HepG2 (cell line): Measurements from ENCODE around the gene VKORC1. TPM values are rescaled to one million over a fixed set of nuclear protein-coding genes. Genes with fewer than 3 reads are reported as not detected.

Source experiments
- GABPA ChIP-seq, 2 experiments: IDR thresholded peaks; 2 replicates each; pipeline ENCODE4 v1.6.1; 2011 to 2016; ENCODE audit warnings: low read depth in 2 of 2, low read length in 1 of 2, missing biosample characterization in 1 of 2, missing genetic modification characterization in 1 of 2
- HDAC2 ChIP-seq: sonication (generic); formaldehyde crosslinking; IDR thresholded peaks from 2 replicates; pipeline ENCODE4 v1.4.0; 2020; ENCODE audit warnings: missing genetic modification reagents
- SNAI1 ChIP-seq: sonication (generic); formaldehyde crosslinking; IDR thresholded peaks from 2 replicates; pipeline ENCODE4 v1.5.0; 2020; ENCODE audit warnings: mild to moderate bottlenecking, missing genetic modification reagents, borderline replicate concordance
- ZNF256 ChIP-seq: sonication (generic); formaldehyde crosslinking; conservative IDR thresholded peaks from 2 replicates; pipeline ENCODE4 v1.4.0; 2020; ENCODE audit warnings: missing genetic modification reagents
- ZNF30 ChIP-seq: sonication (generic); formaldehyde crosslinking; IDR thresholded peaks from 2 replicates; pipeline ENCODE4 v1.5.0; 2020; ENCODE audit warnings: mild to moderate bottlenecking, missing genetic modification reagents
- ZNF337 ChIP-seq: sonication (generic); formaldehyde crosslinking; IDR thresholded peaks from 2 replicates; pipeline ENCODE4 v1.5.1; 2020; ENCODE audit warnings: missing genetic modification reagents, low read depth, mild to moderate bottlenecking, borderline replicate concordance
- ZNF33A ChIP-seq: sonication (generic); formaldehyde crosslinking; IDR thresholded peaks from 2 replicates; pipeline ENCODE4 v1.5.1; 2020; ENCODE audit warnings: missing genetic modification reagents, mild to moderate bottlenecking, moderate library complexity, borderline replicate concordance
- ZNF567 ChIP-seq: sonication (generic); formaldehyde crosslinking; IDR thresholded peaks from 2 replicates; pipeline ENCODE4 v1.8.1; 2023; ENCODE audit warnings: mild to moderate bottlenecking, missing genetic modification reagents, borderline replicate concordance
- ZNF616 ChIP-seq: sonication (generic); formaldehyde crosslinking; IDR thresholded peaks from 2 replicates; pipeline ENCODE4 v1.5.0; 2020; ENCODE audit warnings: low read depth, mild to moderate bottlenecking, missing genetic modification reagents
- ZNF652 ChIP-seq: IDR thresholded peaks from 2 replicates; pipeline ENCODE4 v1.6.1; 2016; ENCODE audit warnings: low read depth, borderline replicate concordance
- ZNF775 ChIP-seq: sonication (generic); formaldehyde crosslinking; IDR thresholded peaks from 2 replicates; pipeline ENCODE4 v1.4.0; 2020; ENCODE audit warnings: missing genetic modification reagents, mild to moderate bottlenecking, moderate library complexity, borderline replicate concordance
- ZNF878 ChIP-seq: sonication (generic); formaldehyde crosslinking; IDR thresholded peaks from 2 replicates; pipeline ENCODE4 v1.8.1; 2023; ENCODE audit warnings: mild to moderate bottlenecking, missing genetic modification reagents, moderate library complexity
- ZSCAN20 ChIP-seq: sonication (generic); formaldehyde crosslinking; IDR thresholded peaks from 2 replicates; pipeline ENCODE4 v1.4.0; 2020; ENCODE audit warnings: missing genetic modification reagents, mild to moderate bottlenecking, borderline replicate concordance
- polyA plus RNA-seq, 8 experiments: library from polyadenylated mRNA; depleted of rRNA in 3 of 8; stranded (reverse) in 7 of 8; unstranded in 1 of 8; fragments of >200 nt; fragmentation: Illumina TruSeq in 4 of 8; extraction: Trizol in 4 of 8; gene quantifications; 2 replicates each; pipeline versions ENCODE4 v1.2.1 to v1.2.3, GENCODE V29; 2011 to 2016; ENCODE audit warnings: low read depth in 4 of 8, missing spikeins in 1 of 8, mixed read lengths in 1 of 8; ENCODE audit not compliant: insufficient read depth in 1 of 8
- total RNA-seq, 5 experiments: library from RNA; depleted of rRNA; stranded (reverse); fragments of >200 nt; fragmentation: Illumina TruSeq; extraction: Trizol; gene quantifications; 2 replicates each; pipeline ENCODE4 v1.2.3, GENCODE V29; 2016; ENCODE audit warnings: low read depth in 1 of 5
- TF ChIP-seq, protein P1 (sequence below): sonication (generic); formaldehyde crosslinking; IDR thresholded peaks from 2 replicates; pipeline ENCODE4 v1.4.0; 2020; ENCODE audit warnings: missing genetic modification reagents, borderline replicate concordance
- TF ChIP-seq, protein P2 (sequence below): sonication (generic); formaldehyde crosslinking; conservative IDR thresholded peaks from 2 replicates; pipeline ENCODE4 v1.8.1; 2023; ENCODE audit warnings: missing genetic modification reagents
- TF ChIP-seq, protein P3 (sequence below): IDR thresholded peaks from 2 replicates; pipeline ENCODE4 v1.6.1; 2016; ENCODE audit warnings: low read depth, control low read depth
- TF ChIP-seq, protein P4 (sequence below): sonication (generic); formaldehyde crosslinking; IDR thresholded peaks from 2 replicates; pipeline ENCODE4 v1.5.1; 2020; ENCODE audit warnings: mild to moderate bottlenecking, missing genetic modification reagents

The VKORC1 gene
- total and polyA plus RNA-seq, 2 of the 13 experiments (the other 11 are each of a cell fraction or from before 2014, with no cell fraction given): 141 to 615 TPM

DNA sequence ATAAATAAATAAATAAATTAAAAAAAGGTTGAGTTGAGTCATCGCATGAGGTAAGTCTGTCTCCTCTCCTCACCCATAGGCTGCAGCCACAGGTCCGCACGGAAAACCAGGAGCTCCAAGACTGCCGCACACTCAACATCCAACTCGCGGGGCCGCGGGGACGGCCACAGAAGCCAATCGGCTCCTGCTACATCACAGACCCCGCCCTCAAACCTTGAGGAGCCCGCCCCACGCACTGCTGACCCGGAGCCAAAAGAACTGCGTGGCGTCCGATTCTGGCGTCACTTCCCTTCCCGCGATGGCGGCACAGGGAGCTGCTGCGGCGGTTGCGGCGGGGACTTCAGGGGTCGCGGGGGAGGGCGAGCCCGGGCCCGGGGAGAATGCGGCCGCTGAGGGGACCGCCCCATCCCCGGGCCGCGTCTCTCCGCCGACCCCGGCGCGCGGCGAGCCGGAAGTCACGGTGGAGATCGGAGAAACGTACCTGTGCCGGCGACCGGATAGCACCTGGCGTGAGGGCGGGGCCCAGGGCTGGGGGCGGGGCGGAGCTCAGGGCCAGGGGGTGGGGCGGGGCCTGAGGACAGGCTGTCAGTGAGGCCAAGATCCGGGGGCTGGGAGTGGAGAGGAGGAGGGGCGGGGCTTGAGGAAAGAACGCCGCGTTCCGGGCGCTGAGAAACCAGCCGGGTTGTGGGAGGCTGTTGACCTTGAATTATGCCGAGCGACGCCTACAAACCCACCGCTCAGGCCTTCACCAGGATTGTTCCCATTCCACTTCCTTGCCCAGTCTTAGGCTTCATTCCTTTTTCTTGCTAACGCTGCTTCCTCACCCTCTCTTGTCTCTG is 23.0 kb upstream of the VKORC1 start, which contains the start of gene KAT8 (continued):
- TF ChIP-seq, protein P1, sequence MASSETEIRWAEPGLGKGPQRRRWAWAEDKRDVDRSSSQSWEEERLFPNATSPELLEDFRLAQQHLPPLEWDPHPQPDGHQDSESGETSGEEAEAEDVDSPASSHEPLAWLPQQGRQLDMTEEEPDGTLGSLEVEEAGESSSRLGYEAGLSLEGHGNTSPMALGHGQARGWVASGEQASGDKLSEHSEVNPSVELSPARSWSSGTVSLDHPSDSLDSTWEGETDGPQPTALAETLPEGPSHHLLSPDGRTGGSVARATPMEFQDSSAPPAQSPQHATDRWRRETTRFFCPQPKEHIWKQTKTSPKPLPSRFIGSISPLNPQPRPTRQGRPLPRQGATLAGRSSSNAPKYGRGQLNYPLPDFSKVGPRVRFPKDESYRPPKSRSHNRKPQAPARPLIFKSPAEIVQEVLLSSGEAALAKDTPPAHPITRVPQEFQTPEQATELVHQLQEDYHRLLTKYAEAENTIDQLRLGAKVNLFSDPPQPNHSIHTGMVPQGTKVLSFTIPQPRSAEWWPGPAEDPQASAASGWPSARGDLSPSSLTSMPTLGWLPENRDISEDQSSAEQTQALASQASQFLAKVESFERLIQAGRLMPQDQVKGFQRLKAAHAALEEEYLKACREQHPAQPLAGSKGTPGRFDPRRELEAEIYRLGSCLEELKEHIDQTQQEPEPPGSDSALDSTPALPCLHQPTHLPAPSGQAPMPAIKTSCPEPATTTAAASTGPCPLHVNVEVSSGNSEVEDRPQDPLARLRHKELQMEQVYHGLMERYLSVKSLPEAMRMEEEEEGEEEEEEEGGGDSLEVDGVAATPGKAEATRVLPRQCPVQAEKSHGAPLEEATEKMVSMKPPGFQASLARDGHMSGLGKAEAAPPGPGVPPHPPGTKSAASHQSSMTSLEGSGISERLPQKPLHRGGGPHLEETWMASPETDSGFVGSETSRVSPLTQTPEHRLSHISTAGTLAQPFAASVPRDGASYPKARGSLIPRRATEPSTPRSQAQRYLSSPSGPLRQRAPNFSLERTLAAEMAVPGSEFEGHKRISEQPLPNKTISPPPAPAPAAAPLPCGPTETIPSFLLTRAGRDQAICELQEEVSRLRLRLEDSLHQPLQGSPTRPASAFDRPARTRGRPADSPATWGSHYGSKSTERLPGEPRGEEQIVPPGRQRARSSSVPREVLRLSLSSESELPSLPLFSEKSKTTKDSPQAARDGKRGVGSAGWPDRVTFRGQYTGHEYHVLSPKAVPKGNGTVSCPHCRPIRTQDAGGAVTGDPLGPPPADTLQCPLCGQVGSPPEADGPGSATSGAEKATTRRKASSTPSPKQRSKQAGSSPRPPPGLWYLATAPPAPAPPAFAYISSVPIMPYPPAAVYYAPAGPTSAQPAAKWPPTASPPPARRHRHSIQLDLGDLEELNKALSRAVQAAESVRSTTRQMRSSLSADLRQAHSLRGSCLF (CRISPR knock-in tag): no peak
- no peak for TF ChIP-seq ZNF652 (CRISPR knock-in tag)
- no peak for TF ChIP-seq ZNF30 (CRISPR knock-in tag)
- no peak for TF ChIP-seq ZNF878 (CRISPR knock-in tag)
- TF ChIP-seq, protein P2, sequence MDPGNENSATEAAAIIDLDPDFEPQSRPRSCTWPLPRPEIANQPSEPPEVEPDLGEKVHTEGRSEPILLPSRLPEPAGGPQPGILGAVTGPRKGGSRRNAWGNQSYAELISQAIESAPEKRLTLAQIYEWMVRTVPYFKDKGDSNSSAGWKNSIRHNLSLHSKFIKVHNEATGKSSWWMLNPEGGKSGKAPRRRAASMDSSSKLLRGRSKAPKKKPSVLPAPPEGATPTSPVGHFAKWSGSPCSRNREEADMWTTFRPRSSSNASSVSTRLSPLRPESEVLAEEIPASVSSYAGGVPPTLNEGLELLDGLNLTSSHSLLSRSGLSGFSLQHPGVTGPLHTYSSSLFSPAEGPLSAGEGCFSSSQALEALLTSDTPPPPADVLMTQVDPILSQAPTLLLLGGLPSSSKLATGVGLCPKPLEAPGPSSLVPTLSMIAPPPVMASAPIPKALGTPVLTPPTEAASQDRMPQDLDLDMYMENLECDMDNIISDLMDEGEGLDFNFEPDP: no peak
- no peak for TF ChIP-seq ZNF567 (CRISPR knock-in tag)
- TF ChIP-seq, protein P3, sequence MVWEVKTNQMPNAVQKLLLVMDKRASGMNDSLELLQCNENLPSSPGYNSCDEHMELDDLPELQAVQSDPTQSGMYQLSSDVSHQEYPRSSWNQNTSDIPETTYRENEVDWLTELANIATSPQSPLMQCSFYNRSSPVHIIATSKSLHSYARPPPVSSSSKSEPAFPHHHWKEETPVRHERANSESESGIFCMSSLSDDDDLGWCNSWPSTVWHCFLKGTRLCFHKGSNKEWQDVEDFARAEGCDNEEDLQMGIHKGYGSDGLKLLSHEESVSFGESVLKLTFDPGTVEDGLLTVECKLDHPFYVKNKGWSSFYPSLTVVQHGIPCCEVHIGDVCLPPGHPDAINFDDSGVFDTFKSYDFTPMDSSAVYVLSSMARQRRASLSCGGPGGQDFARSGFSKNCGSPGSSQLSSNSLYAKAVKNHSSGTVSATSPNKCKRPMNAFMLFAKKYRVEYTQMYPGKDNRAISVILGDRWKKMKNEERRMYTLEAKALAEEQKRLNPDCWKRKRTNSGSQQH (CRISPR knock-in tag): no peak
- TF ChIP-seq ZNF775 (CRISPR knock-in tag): 0 out of 2 replicates have a peak, but pooled peaks have one; percentile 28
- peak; percentile 61; the same call in 1 of the 2 replicates for TF ChIP-seq HDAC2 (CRISPR knock-in tag)
- peak; percentile 99 for TF ChIP-seq GABPA (IDR thresholded peaks at IDR 0.05; ENCODE audit: low read depth, low read length)
- peak; percentile 95 for TF ChIP-seq GABPA (CRISPR knock-in tag; IDR thresholded peaks at IDR 0.05; ENCODE audit: low read depth)
- peak; percentile 36; the same call in 1 of the 2 replicates for TF ChIP-seq ZNF256 (CRISPR knock-in tag)
- 0 out of 2 replicates have a peak, but pooled peaks have one; percentile 84 for TF ChIP-seq ZNF337 (CRISPR knock-in tag)
- TF ChIP-seq ZSCAN20 (CRISPR knock-in tag): 0 out of 2 replicates have a peak, but pooled peaks have one; percentile 6
- TF ChIP-seq SNAI1 (CRISPR knock-in tag): no peak
- no peak; the same call in 1 of the 2 replicates for TF ChIP-seq ZNF616 (CRISPR knock-in tag)
- TF ChIP-seq, protein P4, sequence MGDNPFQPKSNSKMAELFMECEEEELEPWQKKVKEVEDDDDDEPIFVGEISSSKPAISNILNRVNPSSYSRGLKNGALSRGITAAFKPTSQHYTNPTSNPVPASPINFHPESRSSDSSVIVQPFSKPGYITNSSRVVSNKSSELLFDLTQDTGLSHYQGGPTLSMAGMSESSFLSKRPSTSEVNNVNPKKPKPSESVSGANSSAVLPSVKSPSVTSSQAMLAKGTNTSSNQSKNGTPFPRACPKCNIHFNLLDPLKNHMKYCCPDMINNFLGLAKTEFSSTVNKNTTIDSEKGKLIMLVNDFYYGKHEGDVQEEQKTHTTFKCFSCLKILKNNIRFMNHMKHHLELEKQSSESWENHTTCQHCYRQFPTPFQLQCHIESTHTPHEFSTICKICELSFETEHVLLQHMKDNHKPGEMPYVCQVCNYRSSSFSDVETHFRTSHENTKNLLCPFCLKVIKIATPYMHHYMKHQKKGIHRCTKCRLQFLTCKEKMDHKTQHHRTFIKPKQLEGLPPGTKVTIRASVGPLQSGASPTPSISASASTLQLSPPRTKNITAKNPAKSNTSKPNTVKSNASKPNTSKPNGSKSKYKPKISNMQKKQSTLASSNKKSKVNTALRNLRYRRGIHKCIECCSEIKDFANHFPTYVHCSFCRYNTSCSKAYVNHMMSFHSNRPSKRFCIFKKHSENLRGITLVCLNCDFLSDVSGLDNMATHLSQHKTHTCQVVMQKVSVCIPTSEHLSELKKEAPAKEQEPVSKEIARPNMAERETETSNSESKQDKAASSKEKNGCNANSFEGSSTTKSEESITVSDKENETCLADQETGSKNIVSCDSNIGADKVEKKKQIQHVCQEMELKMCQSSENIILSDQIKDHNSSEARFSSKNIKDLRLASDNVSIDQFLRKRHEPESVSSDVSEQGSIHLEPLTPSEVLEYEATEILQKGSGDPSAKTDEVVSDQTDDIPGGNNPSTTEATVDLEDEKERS (CRISPR knock-in tag): no peak
- no peak for TF ChIP-seq ZNF33A (CRISPR knock-in tag)
